GM12891 (cell line): ENCODE measurements around the gene FBXO10.

Source experiments
- POLR2A ChIP-seq: IDR thresholded peaks from 2 replicates; pipeline ENCODE4 v1.6.1; 2011; ENCODE audit warnings: low read depth, low read length, control low read depth
- POLR2AphosphoS5 ChIP-seq: IDR thresholded peaks from 2 replicates; pipeline ENCODE4 v1.6.1; 2011; ENCODE audit warnings: low read depth, low read length, control low read depth
- POU2F2 ChIP-seq: IDR thresholded peaks from 2 replicates; pipeline ENCODE4 v1.6.1; 2011; ENCODE audit warnings: low read depth, mild to moderate bottlenecking, control low read depth, low read length, moderate library complexity
- SPI1 ChIP-seq: IDR thresholded peaks from 2 replicates; pipeline ENCODE4 v1.6.1; 2011; ENCODE audit warnings: low read depth, low read length, control low read depth
- TAF1 ChIP-seq: IDR thresholded peaks from 2 replicates; pipeline ENCODE4 v1.6.1; 2011; ENCODE audit warnings: low read depth, low read length, control low read depth

DNA sequence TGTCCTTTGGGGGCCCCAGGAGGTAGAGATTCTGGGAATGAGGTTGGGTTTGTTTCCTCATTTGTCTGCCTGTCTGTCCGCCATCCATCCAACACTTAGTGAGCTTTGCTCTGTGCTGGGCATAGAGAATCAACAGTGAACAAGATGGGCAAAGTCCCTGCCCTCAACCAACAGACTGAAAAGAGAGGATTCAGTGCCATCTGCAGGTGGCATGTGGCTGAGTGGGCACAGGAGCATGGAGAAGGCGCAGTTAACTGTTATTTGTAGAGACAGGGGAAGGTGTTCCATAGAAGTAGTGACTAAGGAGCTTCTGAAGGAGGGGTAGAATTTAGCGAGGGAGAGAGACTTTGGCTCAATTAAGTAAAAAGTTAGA is 67.4 kb downstream of the FBXO10 start:
- no peak for TF ChIP-seq POLR2A
- TF ChIP-seq SPI1, result no peak
- no peak for TF ChIP-seq POLR2AphosphoS5
- TF ChIP-seq TAF1, result no peak
- no peak for TF ChIP-seq POU2F2
